ENCODE data around the gene ILDR2.

ILDR2 gene, protein sequence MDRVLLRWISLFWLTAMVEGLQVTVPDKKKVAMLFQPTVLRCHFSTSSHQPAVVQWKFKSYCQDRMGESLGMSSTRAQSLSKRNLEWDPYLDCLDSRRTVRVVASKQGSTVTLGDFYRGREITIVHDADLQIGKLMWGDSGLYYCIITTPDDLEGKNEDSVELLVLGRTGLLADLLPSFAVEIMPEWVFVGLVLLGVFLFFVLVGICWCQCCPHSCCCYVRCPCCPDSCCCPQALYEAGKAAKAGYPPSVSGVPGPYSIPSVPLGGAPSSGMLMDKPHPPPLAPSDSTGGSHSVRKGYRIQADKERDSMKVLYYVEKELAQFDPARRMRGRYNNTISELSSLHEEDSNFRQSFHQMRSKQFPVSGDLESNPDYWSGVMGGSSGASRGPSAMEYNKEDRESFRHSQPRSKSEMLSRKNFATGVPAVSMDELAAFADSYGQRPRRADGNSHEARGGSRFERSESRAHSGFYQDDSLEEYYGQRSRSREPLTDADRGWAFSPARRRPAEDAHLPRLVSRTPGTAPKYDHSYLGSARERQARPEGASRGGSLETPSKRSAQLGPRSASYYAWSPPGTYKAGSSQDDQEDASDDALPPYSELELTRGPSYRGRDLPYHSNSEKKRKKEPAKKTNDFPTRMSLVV

DNA sequence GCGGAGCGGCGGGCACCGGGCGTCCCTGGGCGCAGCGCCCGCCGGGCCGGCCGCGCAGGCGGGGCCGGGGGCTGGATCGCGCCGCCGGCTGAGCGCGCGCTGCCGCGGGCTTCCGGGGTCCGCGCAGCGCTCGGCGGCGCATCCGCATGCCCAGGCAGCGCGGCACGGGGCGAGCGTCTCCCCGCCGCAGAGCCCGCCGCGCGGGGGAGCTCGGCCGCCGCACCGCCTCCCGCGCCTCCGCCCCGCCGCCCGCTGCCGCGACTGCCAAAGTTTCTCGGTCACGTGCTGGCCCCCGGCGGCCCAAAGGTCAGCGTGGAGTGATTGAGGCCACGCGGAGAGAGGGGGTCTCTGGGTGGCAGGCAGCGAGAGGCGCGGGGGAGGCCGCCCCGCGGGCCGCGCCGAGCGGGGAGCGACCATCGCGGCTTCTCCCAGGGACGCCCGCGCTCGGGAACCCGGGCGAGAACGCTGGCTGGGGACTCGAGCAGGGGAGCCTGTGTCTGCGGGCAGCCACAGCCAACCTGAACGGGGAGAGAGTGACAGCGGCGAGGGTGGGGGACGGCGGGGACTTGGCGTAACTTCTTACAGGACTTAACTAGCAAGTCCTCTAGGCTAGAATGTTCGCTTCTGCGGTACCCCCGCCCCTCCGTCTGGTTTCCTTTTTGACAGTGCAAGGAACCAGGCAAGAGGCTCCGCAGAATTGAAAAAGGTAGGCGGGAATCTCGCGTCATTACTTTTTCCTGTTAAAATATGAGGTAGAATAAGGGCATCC, at the start of gene ILDR2:
Gene ILDR2, minus strand, starts transcription at position 180 of the 769 bp plus-strand sequence. CDS start 272 bp downstream, outside the sequence.
- H3K4me3 ChIP-seq (ENCODE audit: low read length), result peak within 1 kb of the TSS; percentile 41
- TF ChIP-seq, protein P1, sequence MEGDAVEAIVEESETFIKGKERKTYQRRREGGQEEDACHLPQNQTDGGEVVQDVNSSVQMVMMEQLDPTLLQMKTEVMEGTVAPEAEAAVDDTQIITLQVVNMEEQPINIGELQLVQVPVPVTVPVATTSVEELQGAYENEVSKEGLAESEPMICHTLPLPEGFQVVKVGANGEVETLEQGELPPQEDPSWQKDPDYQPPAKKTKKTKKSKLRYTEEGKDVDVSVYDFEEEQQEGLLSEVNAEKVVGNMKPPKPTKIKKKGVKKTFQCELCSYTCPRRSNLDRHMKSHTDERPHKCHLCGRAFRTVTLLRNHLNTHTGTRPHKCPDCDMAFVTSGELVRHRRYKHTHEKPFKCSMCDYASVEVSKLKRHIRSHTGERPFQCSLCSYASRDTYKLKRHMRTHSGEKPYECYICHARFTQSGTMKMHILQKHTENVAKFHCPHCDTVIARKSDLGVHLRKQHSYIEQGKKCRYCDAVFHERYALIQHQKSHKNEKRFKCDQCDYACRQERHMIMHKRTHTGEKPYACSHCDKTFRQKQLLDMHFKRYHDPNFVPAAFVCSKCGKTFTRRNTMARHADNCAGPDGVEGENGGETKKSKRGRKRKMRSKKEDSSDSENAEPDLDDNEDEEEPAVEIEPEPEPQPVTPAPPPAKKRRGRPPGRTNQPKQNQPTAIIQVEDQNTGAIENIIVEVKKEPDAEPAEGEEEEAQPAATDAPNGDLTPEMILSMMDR (IDR thresholded peaks at IDR 0.05; ENCODE audit: insufficient read depth, low read depth, low read length, missing control alignments), result no peak
- DNase-seq (ENCODE audit: low read depth), result peak; percentile 29

DNA sequence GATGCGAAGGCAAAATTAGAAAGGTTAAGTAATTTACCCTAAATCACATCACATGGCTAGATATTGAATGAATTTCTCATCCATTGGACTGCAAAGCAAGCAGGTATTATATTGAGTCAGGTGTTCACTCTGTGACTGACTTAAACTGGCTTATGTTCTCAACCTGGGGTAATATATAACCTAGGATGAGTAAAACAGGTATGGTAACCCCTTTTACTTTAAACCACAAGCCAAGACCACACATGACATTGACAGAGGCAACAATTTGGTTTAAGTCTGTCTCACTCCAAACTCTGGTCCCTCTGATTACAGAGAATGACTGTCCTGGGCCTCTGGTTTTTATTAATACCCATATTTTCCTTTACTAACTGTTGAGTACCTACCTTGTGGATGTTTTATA, 47.0 kb upstream of the ILDR2 start:
- no peak for DNase-seq (ENCODE audit: low read depth)
- no peak overlapping the region for H3K4me3 ChIP-seq (ENCODE audit: low read length)
- TF ChIP-seq, protein P1 (IDR thresholded peaks at IDR 0.05; ENCODE audit: insufficient read depth, low read depth, low read length, missing control alignments), result no peak

DNA sequence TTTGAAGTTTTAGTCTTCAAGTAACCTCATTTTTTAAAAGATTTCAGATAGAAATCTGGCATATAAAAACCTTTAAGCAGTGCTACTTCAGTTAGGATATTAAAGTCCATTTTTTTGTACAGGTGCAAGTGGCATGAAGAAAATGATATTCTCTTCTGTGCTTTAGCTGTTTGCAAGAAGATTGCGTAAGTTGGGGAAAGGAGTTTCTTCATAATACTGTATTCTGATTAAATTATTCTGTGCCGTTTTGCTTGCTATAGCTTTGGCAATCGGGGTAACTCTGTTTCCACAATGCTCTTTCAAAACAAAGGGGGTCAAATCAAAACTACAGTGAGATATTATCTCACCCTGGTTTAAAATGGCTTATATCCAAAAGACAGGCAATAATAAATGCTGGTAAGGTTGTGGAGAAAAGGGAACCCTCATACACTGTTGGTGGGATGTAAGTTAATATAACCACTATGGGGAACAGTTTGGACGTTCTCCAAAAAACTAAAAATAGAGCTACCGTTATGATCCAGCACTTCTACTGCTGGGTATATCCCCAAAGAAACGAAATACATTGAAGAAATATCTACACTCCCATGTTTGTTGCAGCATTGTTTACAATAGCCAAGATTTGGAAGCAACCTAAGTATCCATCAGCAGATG, 40.9 kb upstream of the ILDR2 start:
- TF ChIP-seq, protein P1 (IDR thresholded peaks at IDR 0.05; ENCODE audit: insufficient read depth, low read depth, low read length, missing control alignments), result no peak
- no peak overlapping the region for H3K4me3 ChIP-seq (ENCODE audit: low read length)
- no peak for DNase-seq (ENCODE audit: low read depth)

DNA sequence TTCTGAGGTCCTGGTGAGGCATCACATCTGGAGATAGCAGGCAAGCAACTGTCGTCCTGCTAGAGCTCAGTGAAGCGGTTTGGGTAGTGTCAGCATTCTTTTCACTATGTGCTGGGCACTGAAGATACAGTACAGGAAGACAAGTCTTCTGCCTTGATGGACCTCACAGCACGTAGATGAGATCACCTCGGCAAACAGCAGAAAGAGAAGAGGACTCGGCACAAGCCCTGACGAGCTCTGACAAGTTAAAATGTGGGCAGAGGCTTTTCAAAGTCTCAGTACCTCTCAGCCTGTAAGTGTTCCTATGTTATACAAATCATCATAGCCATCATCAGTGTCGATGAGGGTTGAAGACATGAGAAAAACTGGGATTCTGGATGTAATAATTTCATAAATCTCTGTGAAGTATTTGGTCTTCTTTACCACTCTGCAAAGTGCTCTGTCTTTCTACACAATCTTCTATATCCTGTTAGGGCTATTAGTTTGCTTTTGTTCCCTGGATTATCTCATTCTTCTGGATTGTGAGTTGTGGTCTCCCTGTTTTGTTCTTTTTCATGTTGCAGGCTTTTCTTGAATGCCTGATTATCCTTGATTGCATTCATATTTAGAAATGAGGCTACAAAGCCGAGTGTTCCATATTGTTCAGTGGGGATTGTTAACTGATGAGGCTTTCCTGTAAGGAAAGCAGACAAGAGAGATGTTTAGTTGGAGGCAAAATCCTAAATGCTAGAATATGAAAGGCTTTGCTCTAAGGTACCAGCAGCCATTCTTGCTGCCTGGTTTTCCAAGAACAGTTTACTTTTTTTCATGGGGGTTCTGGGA, 38.0 kb upstream of the ILDR2 start:
- H3K4me3 ChIP-seq (ENCODE audit: low read length), result no peak overlapping the region
- TF ChIP-seq, protein P1 (IDR thresholded peaks at IDR 0.05; ENCODE audit: insufficient read depth, low read depth, low read length, missing control alignments), result no peak

DNA sequence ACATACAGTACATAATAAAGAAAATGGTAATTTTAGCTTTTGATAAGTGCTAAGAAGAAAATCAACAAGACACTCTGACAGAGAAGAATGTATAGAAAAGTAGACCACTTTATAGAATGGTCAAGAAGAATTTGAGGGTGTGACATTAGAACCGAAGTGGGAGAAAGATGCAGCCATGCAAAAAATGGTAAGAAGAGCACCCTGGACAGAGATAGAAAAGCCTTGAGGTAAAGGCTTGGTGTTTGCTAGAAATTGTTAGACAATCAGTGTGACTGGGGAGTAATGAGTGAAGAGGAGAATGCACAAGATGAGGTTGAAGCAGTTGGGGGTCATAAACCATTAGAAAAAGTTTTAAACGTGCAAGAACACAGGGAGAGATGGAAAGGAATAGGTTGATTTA, 37.2 kb upstream of the ILDR2 start:
- DNase-seq (ENCODE audit: low read depth), result no peak
- no peak overlapping the region for H3K4me3 ChIP-seq (ENCODE audit: low read length)
- TF ChIP-seq, protein P1 (IDR thresholded peaks at IDR 0.05; ENCODE audit: insufficient read depth, low read depth, low read length, missing control alignments), result no peak

More for the DNA sequence above, 38.0 kb upstream of the ILDR2 start:
- DNase-seq (ENCODE audit: low read depth), result peak; percentile 83

All from epithelial cell of esophagus (primary cell).